OCI-LY1 (cell line): Measurements from ENCODE around the gene RAB11FIP3.

Experiments used
- H2AFZ ChIP-seq: fragments of 200-600 bp; sonication (generic), shearing (Covaris generic); 2 replicates; pipeline ENCODE4 v1.6.0; 2014; ENCODE audit warnings: antibody characterized with exemption, mild to moderate bottlenecking, low read length
- H3F3A ChIP-seq: fragments of 200-600 bp; sonication (generic), shearing (Covaris generic); 2 replicates; pipeline ENCODE4 v1.6.0; 2014; ENCODE audit warnings: mild to moderate bottlenecking, antibody characterized with exemption, low read length, moderate library complexity; ENCODE audit not compliant: insufficient read depth
- H3K27ac ChIP-seq: fragments of 200-600 bp; sonication (generic); 2 replicates; pipeline ENCODE4 v1.5.1; 2014; ENCODE audit warnings: low read length, mixed run types, mild to moderate bottlenecking, low read depth; ENCODE audit not compliant: poor library complexity, severe bottlenecking
- H3K27me3 ChIP-seq: fragments of 200-600 bp; sonication (generic); 2 replicates; pipeline ENCODE4 v1.6.0; 2014; ENCODE audit warnings: antibody characterized with exemption, mild to moderate bottlenecking, low read length, moderate library complexity; ENCODE audit not compliant: insufficient read depth
- H3K36me3 ChIP-seq: fragments of 200-600 bp; sonication (generic); 2 replicates; pipeline ENCODE4 v1.6.1; 2014; ENCODE audit warnings: mild to moderate bottlenecking, antibody characterized with exemption, low read length, moderate library complexity, mixed read lengths; ENCODE audit not compliant: insufficient read depth
- H3K4me1 ChIP-seq: fragments of 200-600 bp; sonication (generic); 2 replicates; pipeline ENCODE4 v1.5.1; 2014; ENCODE audit warnings: mild to moderate bottlenecking, low read length, moderate library complexity; ENCODE audit not compliant: insufficient read depth, severe bottlenecking
- H3K4me2 ChIP-seq: fragments of 200-600 bp; sonication (generic), shearing (Covaris generic); 2 replicates; pipeline ENCODE4 v1.6.1; 2014; ENCODE audit warnings: low read length
- H3K4me3 ChIP-seq: fragments of 200-600 bp; sonication (generic); 2 replicates; pipeline ENCODE4 v1.5.1; 2014; ENCODE audit warnings: low read length, low read depth, mild to moderate bottlenecking, mixed read lengths; ENCODE audit not compliant: poor library complexity, severe bottlenecking
- H3K79me2 ChIP-seq: fragments of 200-600 bp; shearing (Covaris generic); 2 replicates; pipeline ENCODE4 v1.6.1; 2016; ENCODE audit warnings: mixed run types, low read length, mixed read lengths; ENCODE audit not compliant: insufficient read depth
- H3K9ac ChIP-seq: fragments of 200-600 bp; sonication (generic), shearing (Covaris generic); 2 replicates; pipeline ENCODE4 v1.6.1; 2014; ENCODE audit warnings: mild to moderate bottlenecking, low read length, mixed read lengths
- H3K9me2 ChIP-seq: fragments of 200-600 bp; sonication (generic), shearing (Covaris generic); 2 replicates; pipeline ENCODE4 v1.6.1; 2014; ENCODE audit warnings: low read depth, mild to moderate bottlenecking, low read length, mixed read lengths
- H3K9me3 ChIP-seq: fragments of 200-600 bp; shearing (Covaris generic); 2 replicates; pipeline ENCODE4 v1.6.1; 2014; ENCODE audit warnings: low read length, mixed read lengths
- H4K20me1 ChIP-seq: fragments of 200-600 bp; sonication (generic), shearing (Covaris generic); 2 replicates; pipeline ENCODE4 v1.6.0; 2016; ENCODE audit warnings: mild to moderate bottlenecking, low read length; ENCODE audit not compliant: insufficient read depth
- EZH2 ChIP-seq: fragments of 200-600 bp; sonication (generic), shearing (Covaris generic); IDR thresholded peaks from 2 replicates; pipeline ENCODE4 v1.8.0; 2017; ENCODE audit warnings: borderline replicate concordance, mixed run types, mild to moderate bottlenecking, antibody characterized with exemption, low read length, moderate library complexity, mixed read lengths
- TF ChIP-seq, protein P1 (sequence below): fragments of 200-600 bp; sonication (generic), shearing (Covaris generic); IDR thresholded peaks from 2 replicates; pipeline ENCODE4 v1.5.1; 2017; ENCODE audit warnings: mild to moderate bottlenecking, antibody characterized with exemption, low read length, moderate library complexity, mixed read lengths

The RAB11FIP3 gene

GRCh38 chr16:530111-530817 is 104.8 kb downstream of the RAB11FIP3 start:
- H3K9me2 ChIP-seq = no peaks in the 10 kb centered on the region
- H3F3A ChIP-seq = no peaks in the 10 kb centered on the region
- peaks cover 12% of the 10 kb centered on the region for H3K79me2 ChIP-seq
- H4K20me1 ChIP-seq = no peaks in the 10 kb centered on the region
- H2AFZ ChIP-seq = no peak overlapping the region
- no peak for TF ChIP-seq EZH2
- TF ChIP-seq, protein P1, sequence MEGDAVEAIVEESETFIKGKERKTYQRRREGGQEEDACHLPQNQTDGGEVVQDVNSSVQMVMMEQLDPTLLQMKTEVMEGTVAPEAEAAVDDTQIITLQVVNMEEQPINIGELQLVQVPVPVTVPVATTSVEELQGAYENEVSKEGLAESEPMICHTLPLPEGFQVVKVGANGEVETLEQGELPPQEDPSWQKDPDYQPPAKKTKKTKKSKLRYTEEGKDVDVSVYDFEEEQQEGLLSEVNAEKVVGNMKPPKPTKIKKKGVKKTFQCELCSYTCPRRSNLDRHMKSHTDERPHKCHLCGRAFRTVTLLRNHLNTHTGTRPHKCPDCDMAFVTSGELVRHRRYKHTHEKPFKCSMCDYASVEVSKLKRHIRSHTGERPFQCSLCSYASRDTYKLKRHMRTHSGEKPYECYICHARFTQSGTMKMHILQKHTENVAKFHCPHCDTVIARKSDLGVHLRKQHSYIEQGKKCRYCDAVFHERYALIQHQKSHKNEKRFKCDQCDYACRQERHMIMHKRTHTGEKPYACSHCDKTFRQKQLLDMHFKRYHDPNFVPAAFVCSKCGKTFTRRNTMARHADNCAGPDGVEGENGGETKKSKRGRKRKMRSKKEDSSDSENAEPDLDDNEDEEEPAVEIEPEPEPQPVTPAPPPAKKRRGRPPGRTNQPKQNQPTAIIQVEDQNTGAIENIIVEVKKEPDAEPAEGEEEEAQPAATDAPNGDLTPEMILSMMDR = no peak
- peaks cover 28% of the 10 kb centered on the region for H3K4me1 ChIP-seq
- no peak overlapping the region for H3K9ac ChIP-seq
- no peak overlapping the region for H3K27ac ChIP-seq
- H3K4me3 ChIP-seq = no peak overlapping the region
- no peaks in the 10 kb centered on the region; the same call in 1 of the 2 replicates for H3K36me3 ChIP-seq
- no peak overlapping the region for H3K4me2 ChIP-seq
- no peaks in the 10 kb centered on the region for H3K9me3 ChIP-seq
- no peaks in the 10 kb centered on the region for H3K27me3 ChIP-seq

- Histone ChIP-seq H3K4me2 (no peak overlapping the region), H3K9ac (no peak overlapping the region), H3K27ac (no peak overlapping the region), H3K4me1 (peaks cover 15% of the 10 kb centered on the region), H2AFZ (no peak overlapping the region), H3K36me3 (no peaks in the 10 kb centered on the region; the same call in 1 of the 2 replicates), H3K9me3 (no peaks in the 10 kb centered on the region), H4K20me1 (no peaks in the 10 kb centered on the region), H3K27me3 (no peaks in the 10 kb centered on the region), H3K79me2 (peaks cover 12% of the 10 kb centered on the region), H3K9me2 (no peaks in the 10 kb centered on the region), H3F3A (no peaks in the 10 kb centered on the region), H3K4me3 (no peak overlapping the region)
- TF ChIP-seq, protein P1 = no peak
- TF ChIP-seq EZH2 = no peak
Measured at GRCh38 chr16:531494-532125, 106.2 kb downstream of the RAB11FIP3 start.

DNA sequence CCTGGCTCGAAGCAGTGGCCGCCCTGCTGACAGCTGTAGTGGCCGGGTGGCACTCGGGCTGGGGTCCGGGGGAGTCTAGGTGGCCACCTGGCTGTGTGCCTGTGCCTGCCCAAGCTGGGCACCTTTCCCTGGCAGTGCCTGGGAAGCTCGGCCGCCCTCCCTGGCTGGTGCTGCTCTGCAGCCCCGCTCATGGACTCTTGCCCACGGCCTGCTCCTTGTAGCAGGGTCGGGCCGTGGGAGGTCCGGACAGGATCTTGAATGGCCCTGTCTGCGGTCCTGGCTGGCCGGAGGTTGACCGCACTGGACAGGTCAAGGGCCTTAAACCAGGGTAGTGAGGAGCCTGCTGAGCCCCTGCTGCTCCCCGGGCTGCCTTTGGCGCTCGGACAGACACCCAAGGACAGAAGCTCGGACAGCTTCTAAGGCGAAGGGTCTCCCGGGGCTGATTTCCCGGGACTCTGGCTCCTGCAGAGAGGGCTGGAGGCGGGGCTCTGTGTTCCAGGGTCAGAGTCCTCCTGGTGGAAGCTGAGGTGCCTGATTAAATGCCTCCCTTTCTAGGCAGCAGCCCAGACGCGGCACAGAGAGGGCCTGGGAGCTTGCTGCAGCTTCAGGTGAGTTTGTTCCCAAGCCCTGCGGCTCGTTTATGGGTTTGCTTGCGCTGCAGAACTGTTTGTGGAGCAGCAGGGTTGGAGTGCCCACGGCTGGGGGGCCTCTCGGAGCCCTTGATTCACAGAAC is 108.1 kb downstream of the RAB11FIP3 start:
- no peak overlapping the region for H3K27ac ChIP-seq
- no peak overlapping the region for H3K4me2 ChIP-seq
- no peak overlapping the region for H2AFZ ChIP-seq
- H3K9me3 ChIP-seq = no peaks in the 10 kb centered on the region
- no peaks in the 10 kb centered on the region; the same call in 1 of the 2 replicates for H3K36me3 ChIP-seq
- peaks cover 13% of the 10 kb centered on the region for H3K4me1 ChIP-seq
- no peaks in the 10 kb centered on the region for H4K20me1 ChIP-seq
- H3K79me2 ChIP-seq = peaks cover 11% of the 10 kb centered on the region
- H3K4me3 ChIP-seq = no peak overlapping the region
- H3K9me2 ChIP-seq = no peaks in the 10 kb centered on the region
- no peak for TF ChIP-seq EZH2
- TF ChIP-seq, protein P1 = no peak
- H3F3A ChIP-seq = no peaks in the 10 kb centered on the region
- no peaks in the 10 kb centered on the region for H3K27me3 ChIP-seq
- no peak overlapping the region for H3K9ac ChIP-seq
